Neural cell (in vitro differentiated cells): ENCODE results near the gene GLIS2.

Source experiments
- CTCF ChIP-seq: fragments of 450-650 bp; IDR thresholded peaks from 2 replicates; pipeline ENCODE4 v1.5.1; 2014; ENCODE audit warnings: antibody characterized with exemption, mild to moderate bottlenecking, moderate library complexity; ENCODE audit not compliant: poor library complexity, severe bottlenecking
- EP300 ChIP-seq: fragments of 450-650 bp; conservative IDR thresholded peaks from 2 replicates; pipeline ENCODE4 v1.6.1; 2014; ENCODE audit warnings: antibody characterized with exemption, mild to moderate bottlenecking, moderate library complexity; ENCODE audit not compliant: poor library complexity, severe bottlenecking
- EZH2 ChIP-seq: fragments of 200-600, 300-800 bp; shearing (Covaris generic), sonication (generic); IDR thresholded peaks from 2 replicates; pipeline ENCODE4 v1.6.1; 2014; ENCODE audit warnings: antibody characterized with exemption, low read length, borderline replicate concordance, mild to moderate bottlenecking; ENCODE audit not compliant: insufficient read depth, poor library complexity, severe bottlenecking
- POLR2AphosphoS5 ChIP-seq: IDR thresholded peaks from 2 replicates; pipeline ENCODE4 v1.6.1; 2012
- RAD21 ChIP-seq: fragments of 450-650 bp; conservative IDR thresholded peaks from 2 replicates; pipeline ENCODE4 v1.6.1; 2014; ENCODE audit warnings: antibody characterized with exemption, mild to moderate bottlenecking, moderate library complexity
- SMC3 ChIP-seq: fragments of 450-650 bp; conservative IDR thresholded peaks from 2 replicates; pipeline ENCODE4 v1.6.1; 2014; ENCODE audit warnings: antibody characterized with exemption, mild to moderate bottlenecking, moderate library complexity; ENCODE audit not compliant: poor library complexity
- TF ChIP-seq, protein P1 (sequence below): IDR thresholded peaks from 2 replicates; pipeline ENCODE4 v1.6.1; 2012; ENCODE audit warnings: borderline replicate concordance

- TF ChIP-seq CTCF = no peak
- TF ChIP-seq, protein P1, sequence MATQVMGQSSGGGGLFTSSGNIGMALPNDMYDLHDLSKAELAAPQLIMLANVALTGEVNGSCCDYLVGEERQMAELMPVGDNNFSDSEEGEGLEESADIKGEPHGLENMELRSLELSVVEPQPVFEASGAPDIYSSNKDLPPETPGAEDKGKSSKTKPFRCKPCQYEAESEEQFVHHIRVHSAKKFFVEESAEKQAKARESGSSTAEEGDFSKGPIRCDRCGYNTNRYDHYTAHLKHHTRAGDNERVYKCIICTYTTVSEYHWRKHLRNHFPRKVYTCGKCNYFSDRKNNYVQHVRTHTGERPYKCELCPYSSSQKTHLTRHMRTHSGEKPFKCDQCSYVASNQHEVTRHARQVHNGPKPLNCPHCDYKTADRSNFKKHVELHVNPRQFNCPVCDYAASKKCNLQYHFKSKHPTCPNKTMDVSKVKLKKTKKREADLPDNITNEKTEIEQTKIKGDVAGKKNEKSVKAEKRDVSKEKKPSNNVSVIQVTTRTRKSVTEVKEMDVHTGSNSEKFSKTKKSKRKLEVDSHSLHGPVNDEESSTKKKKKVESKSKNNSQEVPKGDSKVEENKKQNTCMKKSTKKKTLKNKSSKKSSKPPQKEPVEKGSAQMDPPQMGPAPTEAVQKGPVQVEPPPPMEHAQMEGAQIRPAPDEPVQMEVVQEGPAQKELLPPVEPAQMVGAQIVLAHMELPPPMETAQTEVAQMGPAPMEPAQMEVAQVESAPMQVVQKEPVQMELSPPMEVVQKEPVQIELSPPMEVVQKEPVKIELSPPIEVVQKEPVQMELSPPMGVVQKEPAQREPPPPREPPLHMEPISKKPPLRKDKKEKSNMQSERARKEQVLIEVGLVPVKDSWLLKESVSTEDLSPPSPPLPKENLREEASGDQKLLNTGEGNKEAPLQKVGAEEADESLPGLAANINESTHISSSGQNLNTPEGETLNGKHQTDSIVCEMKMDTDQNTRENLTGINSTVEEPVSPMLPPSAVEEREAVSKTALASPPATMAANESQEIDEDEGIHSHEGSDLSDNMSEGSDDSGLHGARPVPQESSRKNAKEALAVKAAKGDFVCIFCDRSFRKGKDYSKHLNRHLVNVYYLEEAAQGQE = no peak
- no peak for TF ChIP-seq RAD21
- no peak for TF ChIP-seq EZH2
- TF ChIP-seq SMC3 = no peak
- TF ChIP-seq EP300 = no peak
- TF ChIP-seq POLR2AphosphoS5 = no peak
Measured at GRCh38 chr16:4380119-4381063, 64.5 kb downstream of the GLIS2 start.
